GM19035 (cell line): ENCODE data around the gene SLMAP.

ENCODE experiments used
- ATAC-seq: cut with Tn5 transposase; IDR thresholded peaks from one replicate; pipeline ENCODE4 v1.9.1; 2021; ENCODE audit not compliant: unreplicated experiment

SLMAP gene

DNA sequence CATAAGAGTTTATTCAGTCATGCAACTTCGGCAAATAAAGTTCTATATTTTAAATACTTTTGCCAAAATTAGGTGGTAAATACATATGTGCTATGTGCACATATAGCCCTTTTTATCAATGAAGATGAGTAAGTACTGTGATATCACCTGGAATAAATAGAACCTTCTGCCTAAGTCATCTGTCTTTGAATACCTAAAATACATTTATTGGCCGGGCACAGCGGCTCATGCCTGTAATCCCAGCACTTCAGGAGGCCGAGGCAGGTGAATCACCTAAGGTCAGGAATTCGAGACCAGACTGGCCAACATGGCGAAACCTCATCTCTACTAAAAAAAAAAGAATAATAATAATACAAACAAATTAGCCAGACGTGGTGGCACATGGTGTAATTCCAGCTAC lies 178.3 kb downstream of the SLMAP start:
- no peak for ATAC-seq

DNA sequence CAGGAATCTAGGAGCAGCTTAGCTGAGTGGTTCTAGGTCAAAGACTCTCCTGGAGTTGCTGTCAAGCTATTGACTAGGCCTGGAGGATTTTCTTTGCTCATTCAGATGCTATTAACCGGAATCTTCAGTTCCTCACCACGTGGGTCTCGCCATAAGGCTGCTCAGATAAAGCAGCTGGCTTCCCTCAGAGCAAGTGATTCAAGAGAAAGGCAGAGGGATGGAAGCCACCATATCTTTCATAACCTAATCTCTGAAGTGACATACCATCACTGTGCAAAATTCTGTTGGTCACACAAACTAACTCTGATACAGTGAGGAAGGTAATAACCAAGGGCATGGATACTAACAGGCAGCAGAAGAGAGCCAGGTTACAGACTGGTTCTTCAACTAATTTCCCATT lies 179.4 kb downstream of the SLMAP start:
- no peak for ATAC-seq

DNA sequence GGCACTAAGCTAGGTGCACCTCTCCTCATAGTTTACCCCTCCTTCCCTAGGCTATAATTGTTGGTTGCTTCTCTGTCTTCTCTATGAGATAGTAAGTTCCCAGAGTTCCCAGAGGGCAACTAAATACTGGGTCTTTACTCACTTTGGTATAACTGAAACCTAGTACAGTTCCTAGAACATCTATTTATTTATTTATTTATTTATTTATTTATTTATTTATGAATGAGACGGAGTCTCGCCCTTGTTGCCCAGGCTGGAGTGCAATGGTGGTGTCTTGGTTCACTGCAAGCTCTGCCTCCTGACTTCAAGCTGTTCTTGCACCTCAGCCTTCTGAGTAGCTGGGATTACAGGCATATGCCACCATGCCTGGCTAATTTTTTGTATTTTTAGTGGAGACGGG lies 181.0 kb downstream of the SLMAP start:
- no peak for ATAC-seq

DNA sequence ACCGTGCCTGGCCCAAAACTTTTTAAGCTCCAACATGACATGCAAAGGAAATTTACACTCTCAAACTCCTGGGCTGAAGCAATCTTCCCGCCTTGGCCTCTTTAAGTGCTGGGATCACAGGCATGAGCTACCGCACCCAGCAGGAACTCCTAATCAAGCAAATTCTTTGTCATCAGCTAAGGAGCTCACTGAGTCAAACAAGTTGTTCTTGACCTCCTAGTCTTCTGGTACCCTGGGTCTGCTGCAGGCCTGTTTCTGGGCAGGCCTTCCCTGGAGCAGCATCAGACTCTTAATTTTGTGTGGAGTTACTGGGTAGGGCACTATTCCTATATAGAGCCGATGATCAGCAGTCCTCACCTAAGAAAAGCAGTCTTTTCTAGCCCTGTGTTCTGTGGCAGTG lies 183.7 kb downstream of the SLMAP start:
- no peak for ATAC-seq

DNA sequence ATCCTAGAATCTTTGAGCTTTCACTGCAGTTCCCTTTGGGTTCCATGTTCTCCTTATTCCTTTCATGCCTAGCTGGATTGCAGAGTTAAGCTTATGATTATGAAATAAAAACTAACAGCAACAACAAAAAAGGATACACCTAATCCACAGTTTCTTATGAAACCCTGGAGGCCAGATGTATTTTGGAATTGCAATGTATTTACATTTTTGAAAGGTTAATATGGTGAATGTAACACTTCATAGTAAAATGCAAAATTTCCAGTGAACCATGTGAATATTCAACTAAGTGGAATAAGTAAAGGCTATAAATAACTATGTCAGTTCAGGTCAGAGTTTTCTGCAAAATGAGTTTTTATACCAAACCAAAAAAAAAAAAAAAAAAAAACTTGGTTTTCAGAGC lies 186.3 kb downstream of the SLMAP start:
- ATAC-seq, result no peak

DNA sequence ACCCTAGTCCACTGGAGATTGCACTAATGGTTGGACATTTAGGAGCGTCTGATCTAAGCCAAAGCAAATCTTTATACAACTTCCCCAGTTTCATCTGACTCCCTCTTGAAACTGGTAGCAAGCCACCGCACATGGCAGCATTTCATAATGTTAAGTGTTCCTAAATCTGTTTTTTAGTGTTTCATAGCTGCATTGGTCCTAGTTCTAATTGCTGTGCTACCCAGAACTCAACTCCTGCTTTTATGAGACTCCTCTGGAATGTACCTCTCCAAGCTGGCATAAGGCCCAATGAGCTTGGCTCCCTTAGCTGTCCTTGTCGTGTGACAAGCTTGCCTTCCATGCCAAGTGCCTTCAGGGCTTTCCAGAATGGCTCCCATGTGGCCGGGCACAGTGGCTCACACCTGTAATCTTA lies 186.8 kb downstream of the SLMAP start:
- ATAC-seq, result no peak

DNA sequence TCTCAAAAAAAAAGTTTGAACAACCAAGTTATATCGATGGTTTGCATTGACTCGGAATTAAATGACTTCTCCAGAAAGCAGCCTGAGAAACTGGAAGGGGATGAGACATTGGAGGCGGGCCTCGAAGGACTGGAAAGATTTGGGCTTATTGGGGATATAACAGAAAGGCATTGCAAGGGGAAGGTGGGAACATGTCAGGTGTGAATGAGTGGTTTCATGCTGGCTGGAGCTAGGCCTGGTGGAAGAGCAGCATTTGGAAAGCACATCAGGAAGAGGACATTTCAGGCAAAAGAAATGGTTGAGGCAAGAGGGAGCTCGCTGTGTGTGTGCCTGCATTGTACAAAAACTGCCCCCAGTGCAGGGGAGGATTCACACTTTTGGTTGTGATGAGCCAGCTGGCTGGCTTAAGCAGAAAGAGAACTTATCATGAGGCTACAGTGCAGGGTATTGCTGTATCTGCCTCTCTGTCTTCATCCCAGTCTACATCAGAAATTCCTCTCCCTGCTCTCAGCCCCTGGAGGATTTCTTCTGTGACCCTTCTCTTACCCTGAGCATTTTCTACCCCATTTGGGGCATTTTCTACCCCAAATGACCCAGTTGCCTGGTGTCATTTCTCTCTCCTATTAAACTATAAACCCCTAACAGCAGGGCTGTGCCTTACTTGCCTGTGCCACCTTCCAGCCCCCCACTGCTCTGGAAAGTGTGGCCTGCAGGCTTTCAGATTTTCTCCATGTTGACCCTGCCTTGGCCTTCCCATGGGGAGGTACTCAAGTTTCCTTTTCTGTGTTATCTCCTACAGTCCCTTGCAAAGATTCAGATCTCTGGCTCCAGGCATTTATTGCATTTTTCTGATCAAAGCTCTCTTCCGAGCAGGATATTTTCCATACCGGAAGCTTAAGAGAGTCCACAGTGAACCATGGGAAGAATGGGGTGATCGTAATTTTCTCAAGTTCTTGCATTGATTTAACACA lies 187.7 kb downstream of the SLMAP start:
- ATAC-seq, result no peak

DNA sequence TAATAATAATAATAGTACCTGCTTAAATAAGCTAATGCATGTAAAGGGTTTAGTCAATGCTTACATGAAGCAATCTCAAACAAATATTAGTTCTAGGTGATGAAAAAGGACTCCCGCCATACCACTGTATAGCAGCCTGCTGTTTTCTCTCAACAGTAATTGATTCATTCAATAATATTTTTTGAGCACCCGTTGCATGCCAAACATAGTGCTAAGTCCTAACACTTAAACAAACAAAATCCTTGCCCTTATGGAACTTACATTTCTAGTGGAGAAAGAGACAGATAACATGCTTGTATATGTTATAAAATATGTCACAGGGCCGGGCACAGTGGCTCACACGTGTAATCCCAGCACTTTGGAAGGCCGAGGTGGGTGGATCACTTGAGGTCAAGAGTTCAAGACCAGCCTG lies 190.9 kb downstream of the SLMAP start:
- ATAC-seq, result no peak

DNA sequence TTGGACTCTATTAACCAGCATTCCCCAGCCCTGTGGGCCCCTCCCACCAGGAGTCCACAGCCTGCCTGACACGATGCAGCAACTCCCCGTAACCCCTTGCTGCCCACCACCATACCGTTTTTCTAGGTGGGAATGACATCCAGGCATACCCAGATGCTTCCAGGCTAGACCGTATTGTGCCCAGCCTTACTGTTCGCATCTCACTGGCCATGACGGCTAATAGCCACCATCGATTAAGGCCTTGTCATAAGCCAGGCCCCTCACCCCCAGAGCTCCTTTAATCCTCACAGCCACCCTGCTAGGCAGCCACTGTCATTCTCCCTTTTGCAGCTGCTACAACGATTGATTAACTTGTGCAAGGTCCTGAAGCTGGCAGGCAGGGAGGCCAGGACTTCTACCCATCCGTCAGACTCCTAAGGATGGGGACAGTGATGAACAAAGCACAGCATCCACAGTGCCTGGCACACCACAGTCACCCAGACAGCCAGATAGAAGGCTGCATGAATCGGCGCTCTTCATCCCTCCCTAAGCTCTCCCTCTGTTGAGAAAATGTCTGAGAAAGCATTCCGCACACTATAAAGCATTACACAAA lies 192.1 kb downstream of the SLMAP start:
- ATAC-seq, result no peak

DNA sequence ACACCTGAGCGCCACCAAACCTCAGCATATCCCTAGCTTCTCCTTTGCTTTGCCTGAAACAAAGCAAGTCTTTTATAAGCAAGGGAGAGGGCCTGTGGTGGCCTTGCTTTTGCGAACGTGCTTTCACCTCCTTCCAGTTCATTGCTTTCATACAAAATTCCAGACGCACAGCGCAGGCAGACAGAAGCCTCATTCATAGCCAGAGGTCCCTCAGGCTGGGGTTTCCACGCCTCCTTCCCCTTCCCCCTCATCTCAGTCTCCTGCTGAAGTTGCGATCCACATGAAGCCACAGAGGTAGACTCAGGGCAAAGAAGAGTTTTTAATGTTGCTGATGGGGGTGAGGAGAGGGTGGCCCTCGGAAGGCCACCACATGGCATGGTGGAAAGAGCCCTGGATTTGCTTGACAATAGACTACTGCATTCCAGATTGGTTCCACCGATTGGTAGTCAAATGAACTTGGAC lies 192.7 kb downstream of the SLMAP start:
- no peak for ATAC-seq

DNA sequence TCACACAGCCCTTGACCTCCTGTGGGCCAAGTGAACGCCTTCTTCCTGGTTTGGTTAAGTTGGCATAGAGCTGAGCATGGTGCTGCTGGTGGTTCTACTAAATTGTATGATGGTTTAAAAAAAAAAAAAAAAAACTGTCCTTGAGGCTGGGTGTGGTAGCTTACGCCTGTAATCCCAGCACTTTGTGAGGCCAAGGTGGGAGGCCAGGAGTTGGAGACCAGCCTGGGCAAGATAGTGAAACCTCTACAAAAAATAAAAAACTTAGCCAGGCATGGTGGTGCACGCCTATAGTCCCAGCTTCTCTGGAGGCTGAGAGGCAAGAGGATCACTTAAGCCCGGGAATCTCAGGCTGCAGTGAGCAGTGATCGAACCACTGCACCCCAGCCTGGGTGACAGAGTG lies 193.2 kb downstream of the SLMAP start:
- no peak for ATAC-seq

DNA sequence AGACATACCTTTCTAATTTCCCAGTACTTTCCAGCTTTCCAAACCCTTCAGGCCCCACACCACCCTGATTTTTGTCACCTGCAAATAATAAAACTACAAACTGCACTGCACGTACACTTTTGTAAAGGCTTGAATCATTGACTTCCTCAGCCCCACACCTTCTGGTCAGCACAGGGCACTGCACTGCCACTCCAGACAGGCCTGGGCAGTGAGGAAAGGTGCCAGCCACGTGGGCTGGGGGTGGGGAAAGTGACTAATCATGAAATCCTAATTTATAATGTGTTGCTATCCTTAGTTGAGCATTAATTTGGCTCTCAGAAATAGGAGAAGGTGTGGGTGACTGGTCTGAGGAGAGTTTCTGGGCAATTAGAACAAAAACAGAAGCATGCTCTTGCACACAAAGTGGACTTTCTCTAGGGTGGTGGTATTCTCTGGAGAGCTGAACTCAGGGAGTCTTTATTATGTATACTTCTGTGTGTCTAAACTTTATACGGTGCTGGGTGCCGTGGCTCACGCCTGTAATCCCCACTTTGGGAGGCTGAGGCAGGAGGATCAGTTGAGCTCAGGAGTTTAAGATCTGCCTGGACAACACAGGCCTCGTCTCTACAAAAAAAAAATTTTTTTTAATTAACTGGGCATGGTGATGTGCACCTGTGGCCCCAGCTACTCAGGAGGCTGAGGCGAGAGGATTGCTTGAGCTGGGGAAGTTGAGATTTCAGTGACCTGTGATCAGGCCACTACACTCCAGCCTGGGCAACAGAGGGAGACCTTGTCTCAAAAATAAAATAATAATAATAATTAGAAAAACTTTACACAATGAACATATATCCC lies 193.9 kb downstream of the SLMAP start:
- ATAC-seq, result no peak

DNA sequence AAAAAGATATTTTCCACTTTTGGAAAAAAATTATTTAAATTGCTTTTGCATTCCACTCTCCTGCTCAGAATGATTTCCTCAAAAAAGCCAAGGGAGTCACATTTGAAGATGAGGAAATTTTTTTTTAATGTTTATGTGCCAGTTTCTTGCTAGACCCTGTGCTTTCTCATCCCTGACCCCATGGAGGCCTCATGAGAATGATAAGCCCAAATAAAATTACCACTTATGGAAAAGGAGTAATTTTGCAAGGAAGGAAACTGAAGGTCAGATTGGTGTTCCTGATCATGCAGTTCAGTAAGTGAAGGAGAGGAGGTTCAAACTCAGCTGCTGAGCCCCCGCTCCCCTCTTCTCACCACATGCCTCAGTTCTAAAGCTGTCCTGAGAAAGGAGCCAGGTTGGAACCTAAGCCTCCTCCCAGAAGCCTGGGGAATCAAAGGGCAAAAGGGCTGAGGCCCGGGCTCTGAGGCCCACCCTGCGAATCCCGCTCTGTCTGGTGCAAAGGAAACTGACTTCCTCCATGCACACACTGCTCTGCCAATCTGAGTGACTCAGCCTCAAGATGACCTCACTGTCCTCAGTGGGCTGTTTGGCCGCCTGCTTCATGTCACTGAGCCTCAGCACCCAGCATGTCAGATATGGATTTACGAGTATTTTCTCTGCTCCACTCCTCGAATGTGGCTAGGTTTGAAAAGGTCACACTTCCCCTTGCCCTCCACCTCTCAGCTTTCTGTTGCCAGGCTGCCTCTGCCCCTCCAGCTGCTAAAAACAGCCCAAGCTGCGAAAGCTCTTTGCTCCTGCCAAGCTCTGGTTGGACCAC lies 195.2 kb downstream of the SLMAP start:
- ATAC-seq, result no peak

DNA sequence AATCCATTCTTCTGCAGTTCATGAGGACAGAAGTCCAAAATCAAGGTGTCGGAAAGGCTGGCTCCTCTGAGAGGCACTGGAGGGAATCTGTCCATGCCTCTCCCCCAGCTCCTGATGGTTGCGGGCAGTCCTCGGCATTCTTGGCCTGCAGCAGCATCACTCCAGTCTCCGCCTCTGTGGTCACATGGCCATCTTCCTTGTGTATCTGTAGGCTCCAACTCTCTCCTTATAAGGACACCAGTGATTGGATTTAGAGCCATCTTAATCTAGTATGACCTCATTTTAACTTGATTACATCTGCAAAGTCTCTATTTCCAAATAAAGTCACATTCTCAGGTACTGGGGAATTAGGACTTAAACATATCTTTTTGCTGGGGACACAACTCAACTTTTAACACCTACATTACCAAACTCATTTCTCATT lies 196.1 kb downstream of the SLMAP start:
- ATAC-seq, result no peak

DNA sequence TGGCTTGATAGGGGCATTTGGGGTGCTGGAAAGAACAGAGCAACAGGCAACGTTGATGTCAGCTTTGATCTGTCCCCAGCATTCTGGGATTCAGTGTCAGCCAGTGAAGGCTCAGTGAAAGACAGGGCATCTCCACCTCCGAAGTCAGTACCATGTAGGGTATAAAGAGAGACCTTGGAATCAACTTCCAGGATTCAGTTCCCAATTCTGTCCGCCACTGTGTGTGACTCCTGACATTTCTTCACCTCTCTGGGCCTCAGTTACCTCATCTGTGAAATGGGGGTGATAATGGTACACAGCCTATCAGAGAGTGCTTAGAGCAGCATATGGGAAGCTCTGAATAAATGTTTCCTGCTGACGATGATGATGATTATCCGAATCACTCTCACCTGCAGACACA lies 196.5 kb downstream of the SLMAP start:
- ATAC-seq, result no peak

DNA sequence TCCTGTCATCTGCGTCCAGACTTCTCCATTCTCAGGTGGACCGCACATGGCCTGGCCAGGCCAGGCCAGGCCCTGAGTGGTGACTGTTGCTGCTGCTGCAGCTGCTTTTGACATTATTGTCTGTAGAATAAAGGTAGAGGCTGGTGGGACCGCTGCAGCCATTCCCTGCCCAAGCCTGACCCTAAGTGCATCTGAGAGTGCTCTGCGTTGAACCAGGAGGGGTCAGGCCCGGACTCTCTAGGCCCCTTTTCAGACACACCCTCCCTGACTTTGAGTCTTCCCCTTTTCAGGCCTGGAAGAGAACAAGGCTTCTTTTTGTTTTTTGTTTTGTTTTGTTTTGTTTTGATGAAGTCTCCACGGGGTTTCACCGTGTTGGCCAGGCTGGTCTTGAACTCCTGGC lies 197.5 kb downstream of the SLMAP start:
- ATAC-seq, result no peak

DNA sequence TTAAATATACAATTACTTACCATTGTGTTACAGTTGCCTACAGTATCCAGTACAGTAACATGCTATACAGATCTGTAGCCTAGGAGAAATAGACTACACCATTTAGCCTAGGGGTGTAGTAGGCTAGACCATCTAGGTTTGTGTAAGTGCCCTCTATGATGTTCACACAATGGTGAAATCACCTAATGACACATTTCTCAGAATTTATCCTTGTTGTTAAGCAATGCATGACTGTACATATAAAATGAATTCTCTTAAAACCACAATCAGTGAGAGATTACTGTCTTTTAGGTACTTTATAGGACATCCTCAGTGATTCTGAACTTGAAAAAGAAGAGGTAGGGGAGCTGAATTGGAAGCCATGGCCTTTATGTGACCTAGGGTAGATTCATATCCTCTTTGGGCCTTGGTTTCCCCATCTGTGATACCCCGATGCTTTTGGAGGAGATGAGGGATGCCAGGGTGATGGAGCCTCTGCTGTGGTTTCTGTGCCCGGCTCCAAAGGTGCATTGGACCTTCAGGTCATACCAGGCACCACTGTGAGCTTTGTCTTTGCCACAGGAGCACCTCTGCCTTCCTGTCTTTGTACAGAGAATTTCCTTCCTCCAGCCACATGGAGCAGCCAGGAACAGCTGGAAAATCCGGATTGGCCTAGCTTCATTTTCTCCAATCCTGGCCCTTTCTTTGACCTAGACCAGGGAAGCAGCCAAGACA lies 200.2 kb downstream of the SLMAP start:
- ATAC-seq, result no peak

DNA sequence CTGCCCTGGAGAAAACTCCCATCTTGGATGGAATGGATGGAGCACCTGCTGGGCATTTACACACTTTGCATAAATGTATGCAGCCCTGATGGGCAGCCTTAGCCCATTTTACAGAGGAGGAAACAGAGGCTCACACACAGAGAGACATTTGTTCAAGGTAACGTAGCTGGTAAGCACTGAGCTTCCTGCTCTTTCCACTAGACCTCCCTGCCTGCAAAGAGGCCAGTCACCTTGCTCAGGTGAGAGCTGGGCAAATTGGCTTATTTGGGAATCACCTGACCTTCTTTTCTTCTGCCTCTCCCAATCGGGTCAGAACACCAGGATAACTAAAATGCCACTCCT lies 200.7 kb downstream of the SLMAP start:
- no peak for ATAC-seq

DNA sequence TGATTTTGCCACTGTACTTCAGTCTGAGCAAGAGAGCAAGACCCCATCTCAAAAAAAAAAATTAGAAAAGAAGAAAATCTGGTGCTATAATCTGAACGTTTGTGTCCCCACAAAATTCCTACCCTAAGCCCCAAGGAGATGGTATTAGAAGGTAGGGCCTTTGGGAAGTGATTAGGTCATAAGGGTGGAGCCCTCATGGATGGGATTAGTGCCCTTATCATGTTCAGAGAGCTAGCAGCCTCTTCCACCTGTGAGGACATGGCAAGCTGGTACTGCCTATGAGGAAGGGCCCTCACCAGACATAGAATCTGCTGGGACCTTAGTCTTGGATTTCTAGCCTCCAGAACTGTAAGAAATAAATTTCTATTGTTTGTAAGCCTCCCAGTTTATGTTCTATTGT lies 201.7 kb downstream of the SLMAP start:
- ATAC-seq, result no peak
